NCI-H1930 (cell line): ENCODE measurements around the gene ABHD2.

Experiments used
- DNase-seq, 2 experiments: peaks; one replicate each; lab custom pipeline; 2025; lab: John Stamatoyannopoulos, UW

The ABHD2 gene

GRCh38 chr15:89167267-89168176 lies 79.3 kb downstream of the ABHD2 start:
- no peak for DNase-seq

- DNase-seq = no peak
Measured at GRCh38 chr15:89168316-89168833, 80.1 kb downstream of the ABHD2 start.

- DNase-seq = no peak
Measured at GRCh38 chr15:89170364-89170763, 82.1 kb downstream of the ABHD2 start.

GRCh38 chr15:89171136-89172072 lies 83.1 kb downstream of the ABHD2 start:
- peak in 1 of 2 experiments; percentile 1 for DNase-seq

- DNase-seq = no peak
Measured at GRCh38 chr15:89172921-89173320, 84.7 kb downstream of the ABHD2 start.

- no peak for DNase-seq
Measured at GRCh38 chr15:89174476-89174875, 86.2 kb downstream of the ABHD2 start.

GRCh38 chr15:89175617-89176191 lies 87.4 kb downstream of the ABHD2 start:
- no peak for DNase-seq

- no peak for DNase-seq
Measured at GRCh38 chr15:89177116-89177515, 88.9 kb downstream of the ABHD2 start.

GRCh38 chr15:89177633-89178306 lies 89.5 kb downstream of the ABHD2 start:
- peak in 1 of 2 experiments; percentile 15 for DNase-seq

- DNase-seq = no peak
Measured at GRCh38 chr15:89178307-89178977, 90.2 kb downstream of the ABHD2 start.

GRCh38 chr15:89179966-89180875 lies 92.0 kb downstream of the ABHD2 start:
- no peak for DNase-seq

GRCh38 chr15:89184357-89184756 lies 96.1 kb downstream of the ABHD2 start:
- no peak for DNase-seq

- no peak for DNase-seq
Measured at GRCh38 chr15:89184886-89185526, 96.8 kb downstream of the ABHD2 start.

- no peak for DNase-seq
Measured at GRCh38 chr15:89186803-89187202, 98.5 kb downstream of the ABHD2 start.

- DNase-seq = no peak
Measured at GRCh38 chr15:89187301-89187985, 99.2 kb downstream of the ABHD2 start.

GRCh38 chr15:89187986-89188514 lies 99.8 kb downstream of the ABHD2 start:
- DNase-seq = no peak

- DNase-seq = no peak
Measured at GRCh38 chr15:89192136-89192535, 103.9 kb downstream of the ABHD2 start.

GRCh38 chr15:89192766-89193165 lies 104.5 kb downstream of the ABHD2 start:
- DNase-seq = no peak
